RCC 7860 (cell line): ENCODE measurements around the gene C7orf33.
"Not testable (repeated sequence)": the region's sequence is repeated elsewhere in the genome, so short reads cannot be mapped to it uniquely, and the experiment has no call there.

ENCODE experiments used
- DNase-seq: peaks from one replicate; pipeline ENCODE4 v3.0.0-alpha.2; 2015; ENCODE audit warnings: low spot score
- FAIRE-seq: peaks from 2 replicates; lab custom pipeline; 2012; peaks lifted over from hg19 to GRCh38; lab: Jason Lieb, UNC

Gene C7orf33

GRCh38 chr7:148579366-148579765 is 11.2 kb upstream of the C7orf33 start:
- DNase-seq (no peak), FAIRE-seq (no peak)

GRCh38 chr7:148580446-148580845 is 10.1 kb upstream of the C7orf33 start:
- FAIRE-seq (no peak), DNase-seq (no peak)

- FAIRE-seq, result no peak
- DNase-seq, result no peak
Measured at GRCh38 chr7:148581624-148582023, 8.9 kb upstream of the C7orf33 start.

GRCh38 chr7:148584154-148584827 is 6.3 kb upstream of the C7orf33 start:
- DNase-seq, result no peak
- FAIRE-seq, result no peak

- DNase-seq, result no peak
- no peak for FAIRE-seq
Measured at GRCh38 chr7:148585399-148585798, 5.2 kb upstream of the C7orf33 start.

DNA sequence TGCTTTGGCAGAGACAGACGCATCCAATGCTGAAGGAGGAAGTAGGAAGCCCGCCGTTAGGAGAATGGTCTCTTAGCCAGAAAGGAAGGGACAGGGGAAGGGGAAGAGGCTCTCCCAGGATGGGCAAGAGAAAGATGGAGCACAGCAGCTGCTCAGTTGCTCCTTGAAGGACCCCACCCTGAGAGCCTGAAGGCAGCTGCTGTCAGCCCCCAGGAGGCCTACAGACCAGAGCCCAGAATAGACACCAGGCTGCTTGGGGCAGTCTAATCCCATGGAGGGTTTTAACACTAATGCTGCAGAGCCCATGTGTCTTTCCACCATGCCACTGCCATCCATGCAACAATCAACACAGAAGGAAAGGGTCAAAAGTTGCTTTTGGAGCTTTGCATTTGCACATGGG is 3.5 kb upstream of the C7orf33 start:
- DNase-seq (no peak), FAIRE-seq (no peak)

DNA sequence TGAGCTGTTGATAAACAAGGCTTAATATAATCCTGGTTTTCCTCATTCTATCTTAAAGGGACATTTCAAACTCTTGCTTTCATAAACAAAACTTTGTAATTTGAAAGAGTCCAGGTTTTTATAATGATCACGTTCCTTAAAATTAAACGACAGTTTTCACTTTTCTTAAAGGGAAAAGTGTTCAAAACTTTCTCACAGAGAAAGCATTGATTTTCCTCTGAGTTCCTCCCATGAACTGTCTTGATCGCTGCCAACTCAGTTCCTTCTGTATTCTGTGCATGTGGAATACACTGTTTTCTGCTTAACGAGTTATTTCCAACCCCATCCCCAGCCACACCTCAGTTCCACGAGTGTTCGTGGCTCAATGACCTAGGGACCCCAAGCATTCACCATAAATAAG is 2.4 kb upstream of the C7orf33 start:
- DNase-seq (no peak), FAIRE-seq (no peak)

GRCh38 chr7:148588670-148589131 is 1.9 kb upstream of the C7orf33 start:
- DNase-seq, result no peak
- no peak for FAIRE-seq

GRCh38 chr7:148589640-148590039 is 926 bp upstream of the C7orf33 start:
- FAIRE-seq (no peak), DNase-seq (no peak)

GRCh38 chr7:148596354-148596753 is 5.8 kb downstream of the C7orf33 start:
- DNase-seq, FAIRE-seq: not testable (repeated sequence)

GRCh38 chr7:148598351-148598750 is 7.8 kb downstream of the C7orf33 start:
- no peak for FAIRE-seq
- no peak for DNase-seq

GRCh38 chr7:148605350-148605749 is 14.8 kb downstream of the C7orf33 start:
- no peak for DNase-seq

GRCh38 chr7:148607151-148607661 is 16.6 kb downstream of the C7orf33 start:
- FAIRE-seq (no peak), DNase-seq (no peak)

More at GRCh38 chr7:148605350-148605749, 14.8 kb downstream of the C7orf33 start:
- FAIRE-seq, result no peak

DNA sequence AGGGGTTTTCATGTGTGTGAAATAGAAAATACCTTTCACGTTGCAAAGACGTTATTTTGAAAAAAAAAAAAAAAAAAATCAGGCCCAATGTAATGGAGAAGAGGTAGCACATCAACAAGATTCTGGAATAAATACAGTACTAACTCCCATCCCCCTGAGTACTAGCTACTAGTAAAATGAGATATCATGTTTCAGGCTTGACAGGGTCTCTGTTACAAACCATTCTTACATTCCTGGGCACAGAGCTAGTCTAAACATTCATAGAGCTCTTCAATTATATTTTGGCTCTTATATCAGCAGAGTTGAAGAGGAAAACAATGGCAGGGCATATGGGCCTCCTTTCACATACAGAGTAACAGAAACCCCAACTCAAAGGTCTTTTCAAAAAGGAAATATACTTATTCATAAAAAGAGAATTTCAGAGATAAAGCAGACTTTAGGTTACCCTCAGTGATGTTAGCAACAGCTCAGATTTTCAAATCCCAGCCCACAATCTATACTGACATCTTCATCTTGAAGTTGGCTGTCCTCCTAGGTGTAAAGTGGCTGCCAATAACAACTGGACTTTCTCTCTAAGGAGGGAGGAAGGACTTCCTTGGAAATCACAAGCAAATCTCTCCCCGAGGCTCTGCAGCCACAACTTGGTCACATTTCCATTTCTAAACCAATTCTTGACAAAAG is 18.6 kb downstream of the C7orf33 start:
- FAIRE-seq, result no peak
- no peak for DNase-seq

GRCh38 chr7:148611692-148612091 is 21.1 kb downstream of the C7orf33 start:
- FAIRE-seq (no peak), DNase-seq (no peak)

GRCh38 chr7:148615085-148615730 is 24.6 kb downstream of the C7orf33 start:
- FAIRE-seq (no peak), DNase-seq (no peak)

DNA sequence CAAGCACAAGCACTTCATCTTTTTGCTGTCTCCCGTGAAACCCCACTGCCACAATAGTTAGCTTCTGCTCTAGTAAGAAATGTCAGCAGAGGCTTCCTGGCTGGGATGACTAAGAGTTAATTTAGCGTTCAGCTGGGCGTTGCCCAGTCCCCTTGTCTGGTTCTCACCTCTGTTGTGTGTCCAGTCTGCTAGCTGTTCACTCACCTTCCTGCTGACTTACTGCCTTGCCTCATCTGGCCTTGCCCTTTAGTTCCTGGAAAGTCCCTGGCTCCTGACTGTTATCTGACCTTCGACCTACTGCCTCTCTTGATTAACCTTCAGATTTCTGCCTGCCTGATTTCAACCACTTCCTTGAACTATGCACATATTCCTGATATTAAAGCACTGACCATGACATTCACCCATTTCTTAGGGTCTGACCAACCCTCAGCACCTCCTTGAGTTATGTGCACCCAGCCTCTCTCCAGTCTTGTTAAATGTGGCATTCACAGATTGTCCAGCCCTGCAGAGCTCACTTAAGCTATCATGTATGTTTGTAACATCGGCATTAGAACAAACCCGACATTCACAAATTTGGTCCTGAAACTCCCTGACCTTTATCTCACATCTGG is 30.3 kb downstream of the C7orf33 start:
- DNase-seq (peak; percentile 98), FAIRE-seq (peak; percentile 97)

DNA sequence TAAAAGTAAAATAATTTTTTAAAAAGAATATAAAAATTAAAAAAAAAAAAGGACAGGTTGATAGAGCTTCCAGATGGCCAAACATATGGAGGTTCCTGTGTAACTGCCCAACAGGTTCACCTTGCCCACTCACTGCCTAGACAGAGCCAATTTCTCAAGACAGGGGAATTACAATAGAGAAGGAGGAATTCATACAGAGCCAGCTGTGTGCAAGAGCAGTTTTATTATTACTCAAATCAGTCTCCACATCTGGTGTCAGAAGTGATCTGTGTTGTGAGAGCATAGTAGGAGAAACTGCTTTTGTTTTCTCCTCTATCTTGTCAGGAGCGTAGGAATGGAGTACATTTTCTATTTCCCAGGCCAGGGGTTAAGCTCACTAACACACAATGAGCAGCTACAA is 31.0 kb downstream of the C7orf33 start:
- no peak for DNase-seq
- no peak for FAIRE-seq

GRCh38 chr7:148622887-148623585 is 32.5 kb downstream of the C7orf33 start:
- DNase-seq (no peak), FAIRE-seq (no peak)

- DNase-seq (peak; percentile 88), FAIRE-seq (peak; percentile 99)
Measured at GRCh38 chr7:148623586-148624282, 33.2 kb downstream of the C7orf33 start.
